Endodermal cell (in vitro differentiated cells): Measurements from ENCODE around the gene TXNDC11. TPM values are rescaled to one million over a fixed set of nuclear protein-coding genes. Genes with fewer than 3 reads are reported as not detected.
A peak's percentile ranks its signal among the peaks of the same experiment; 100 is the strongest.

ENCODE experiments used
- DNase-seq: peaks from one replicate; pipeline ENCODE4 v3.0.0-alpha.2; 2017
- H3K27ac ChIP-seq: 2 replicates; pipeline ENCODE4 v1.5.1; 2013; ENCODE audit warnings: mild to moderate bottlenecking, low read depth, low read length, moderate library complexity
- H3K27me3 ChIP-seq: 2 replicates; pipeline ENCODE4 v1.6.1; 2013; ENCODE audit warnings: mild to moderate bottlenecking, low read length, moderate library complexity; ENCODE audit not compliant: insufficient read depth, control insufficient read depth, poor library complexity, severe bottlenecking
- H3K36me3 ChIP-seq: 2 replicates; pipeline ENCODE4 v1.7.0; 2013; ENCODE audit warnings: mild to moderate bottlenecking, low read length, moderate library complexity; ENCODE audit not compliant: control insufficient read depth, insufficient read depth
- H3K4me1 ChIP-seq: one replicate; pipeline ENCODE4 v1.7.0; 2013; ENCODE audit warnings: low read length; ENCODE audit not compliant: control insufficient read depth, insufficient read depth
- H3K4me3 ChIP-seq: 2 replicates; pipeline ENCODE4 v1.5.1; 2013; ENCODE audit warnings: mild to moderate bottlenecking, low read length, moderate library complexity
- H3K9ac ChIP-seq: 2 replicates; pipeline ENCODE4 v1.6.1; 2013; ENCODE audit warnings: mild to moderate bottlenecking, low read length, moderate library complexity; ENCODE audit not compliant: poor library complexity, severe bottlenecking; ENCODE audit errors: extremely low read depth
- H3K9me3 ChIP-seq: 2 replicates; pipeline ENCODE4 v1.6.1; 2013; ENCODE audit warnings: mild to moderate bottlenecking, low read length, moderate library complexity; ENCODE audit not compliant: control insufficient read depth
- H3K27ac Mint-ChIP-seq: 2 replicates; pipeline ENCODE4 v1.8.0; 2020; ENCODE audit warnings: mixed read lengths
- H3K27me3 Mint-ChIP-seq: 2 replicates; pipeline ENCODE4 v1.8.0; 2021; ENCODE audit warnings: mild to moderate bottlenecking, mixed read lengths; ENCODE audit not compliant: insufficient read depth
- H3K36me3 Mint-ChIP-seq: 2 replicates; pipeline ENCODE4 v1.8.0; 2020; ENCODE audit warnings: low read depth, mixed read lengths
- H3K4me1 Mint-ChIP-seq: 2 replicates; pipeline ENCODE4 v1.8.0; 2020; ENCODE audit warnings: mixed read lengths
- H3K4me3 Mint-ChIP-seq: 2 replicates; pipeline ENCODE4 v1.8.0; 2020; ENCODE audit warnings: mild to moderate bottlenecking, moderate library complexity, mixed read lengths
- H3K9me3 Mint-ChIP-seq: 2 replicates; pipeline ENCODE4 v1.8.0; 2020; ENCODE audit warnings: mild to moderate bottlenecking, mixed read lengths
- WGBS, 2 experiments: methylation state at CpG; one replicate each; pipeline versions ENCODE4 v1.1.5 to v1.1.7; 2013; ENCODE audit warnings: missing lambda C conversion rate in 2 of 2, mixed read lengths in 1 of 2; ENCODE audit not compliant: insufficient coverage in 1 of 2, insufficient read length in 1 of 2; 5-methylcytosine and 5-hydroxymethylcytosine counted together
- total RNA-seq, 2 donors: library from RNA; stranded (reverse); fragmentation: NEBNext Ultra II Directional in 1 of 2; extraction: Animal tissue kit (Norgen Biotek cat#: 25700) in 1 of 2; gene quantifications; 2 replicates in 1 of 2; 3 replicates in 1 of 2; pipeline ENCODE4 v1.2.1, GENCODE V29; 2021
- TF ChIP-seq, protein P1 (sequence below): fragments of 200-600 bp; sonication (generic); conservative IDR thresholded peaks from 2 replicates; pipeline ENCODE4 v1.5.0; 2021; ENCODE audit warnings: antibody characterized with exemption, mild to moderate bottlenecking

The TXNDC11 gene
- total RNA-seq, 2 donors from 2014 or later: 16.4 to 20.8 TPM

GRCh38 chr16:11666103-11667055 is 76.3 kb downstream of the TXNDC11 start:
- H3K9me3 Mint-ChIP-seq: no peaks in the 10 kb centered on the region
- Histone ChIP-seq H3K4me3 (no peak overlapping the region), H3K27me3 (no peaks in the 10 kb centered on the region), H3K36me3 (no peaks in the 10 kb centered on the region), H3K9me3 (no peaks in the 10 kb centered on the region), H3K4me1 (peaks cover 9% of the 10 kb centered on the region), H3K27ac (peak overlapping the region; percentile 68), H3K9ac (no peak overlapping the region)
- DNase-seq: peak; percentile 49
- no peaks in the 10 kb centered on the region for H3K27me3 Mint-ChIP-seq
- no peaks in the 10 kb centered on the region for H3K36me3 Mint-ChIP-seq
- no peak overlapping the region for H3K27ac Mint-ChIP-seq
- no peak overlapping the region for H3K4me3 Mint-ChIP-seq
- TF ChIP-seq, protein P1, sequence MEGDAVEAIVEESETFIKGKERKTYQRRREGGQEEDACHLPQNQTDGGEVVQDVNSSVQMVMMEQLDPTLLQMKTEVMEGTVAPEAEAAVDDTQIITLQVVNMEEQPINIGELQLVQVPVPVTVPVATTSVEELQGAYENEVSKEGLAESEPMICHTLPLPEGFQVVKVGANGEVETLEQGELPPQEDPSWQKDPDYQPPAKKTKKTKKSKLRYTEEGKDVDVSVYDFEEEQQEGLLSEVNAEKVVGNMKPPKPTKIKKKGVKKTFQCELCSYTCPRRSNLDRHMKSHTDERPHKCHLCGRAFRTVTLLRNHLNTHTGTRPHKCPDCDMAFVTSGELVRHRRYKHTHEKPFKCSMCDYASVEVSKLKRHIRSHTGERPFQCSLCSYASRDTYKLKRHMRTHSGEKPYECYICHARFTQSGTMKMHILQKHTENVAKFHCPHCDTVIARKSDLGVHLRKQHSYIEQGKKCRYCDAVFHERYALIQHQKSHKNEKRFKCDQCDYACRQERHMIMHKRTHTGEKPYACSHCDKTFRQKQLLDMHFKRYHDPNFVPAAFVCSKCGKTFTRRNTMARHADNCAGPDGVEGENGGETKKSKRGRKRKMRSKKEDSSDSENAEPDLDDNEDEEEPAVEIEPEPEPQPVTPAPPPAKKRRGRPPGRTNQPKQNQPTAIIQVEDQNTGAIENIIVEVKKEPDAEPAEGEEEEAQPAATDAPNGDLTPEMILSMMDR: no peak
- peaks cover 10% of the 10 kb centered on the region for H3K4me1 Mint-ChIP-seq
- WGBS, 2 experiments: 90 to 97% methylated on average over 9 to 14 of the region's 14 CpGs

DNA sequence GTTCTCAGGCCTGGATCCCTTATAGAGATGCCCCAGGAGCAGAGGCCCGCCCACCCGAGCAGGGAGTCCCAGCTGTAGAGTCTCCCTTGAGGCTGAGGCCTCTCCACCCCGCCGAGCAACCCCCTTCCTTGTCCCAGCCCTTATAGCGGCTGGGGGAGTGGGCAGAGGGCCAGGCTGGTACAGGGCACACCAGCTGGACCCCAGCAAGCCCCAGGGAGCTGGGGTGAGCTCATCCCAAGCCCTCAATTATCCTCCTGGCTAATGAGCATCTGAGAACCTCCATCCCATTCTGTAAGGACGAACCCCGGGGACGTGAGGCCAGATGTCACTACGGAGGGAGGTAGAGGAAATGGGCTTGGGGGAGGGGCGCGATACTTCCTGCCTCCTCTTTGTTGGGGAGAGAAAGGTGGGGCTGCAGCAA is 77.6 kb downstream of the TXNDC11 start:
- DNase-seq: peak; percentile 68
- Mint-ChIP-seq H3K4me1 (peaks cover 5% of the 10 kb centered on the region), H3K27ac (no peak overlapping the region), H3K9me3 (no peaks in the 10 kb centered on the region), H3K36me3 (no peaks in the 10 kb centered on the region), H3K27me3 (no peaks in the 10 kb centered on the region), H3K4me3 (no peak overlapping the region)
- Histone ChIP-seq H3K9me3 (no peaks in the 10 kb centered on the region), H3K4me1 (peaks cover 5% of the 10 kb centered on the region), H3K27ac (peak overlapping the region; percentile 85), H3K27me3 (no peaks in the 10 kb centered on the region), H3K36me3 (no peaks in the 10 kb centered on the region), H3K9ac (no peak overlapping the region), H3K4me3 (no peak overlapping the region)
- WGBS, 2 experiments: 38 to 49% methylated on average over 3 to 11 of the region's 11 CpGs
- TF ChIP-seq, protein P1: no peak

DNA sequence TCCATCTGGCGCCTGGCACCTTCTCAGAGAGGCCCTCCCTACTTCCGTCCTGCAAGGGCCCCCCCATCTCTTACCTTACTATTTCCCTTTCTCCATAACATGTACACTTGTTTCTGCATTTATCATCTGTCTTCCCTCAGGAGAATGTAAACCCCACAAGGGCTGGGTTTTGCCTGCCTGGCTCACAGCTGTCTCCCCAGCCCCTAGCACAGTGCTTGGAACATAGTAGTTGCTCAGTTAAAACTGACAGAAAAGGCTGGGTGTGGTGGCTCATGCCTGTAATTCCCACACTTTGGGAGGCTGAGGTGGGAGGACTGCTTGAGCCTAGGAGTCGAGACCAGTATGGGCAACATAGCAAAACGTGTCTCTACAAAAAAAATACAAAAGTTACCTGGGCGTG is 80.1 kb downstream of the TXNDC11 start:
- Histone ChIP-seq H3K4me1 (no peaks in the 10 kb centered on the region), H3K27ac (no peak overlapping the region), H3K4me3 (no peak overlapping the region), H3K36me3 (no peaks in the 10 kb centered on the region), H3K9me3 (no peaks in the 10 kb centered on the region), H3K9ac (no peak overlapping the region), H3K27me3 (no peaks in the 10 kb centered on the region)
- no peaks in the 10 kb centered on the region for H3K9me3 Mint-ChIP-seq
- H3K36me3 Mint-ChIP-seq: no peaks in the 10 kb centered on the region
- TF ChIP-seq, protein P1: no peak
- H3K27me3 Mint-ChIP-seq: no peaks in the 10 kb centered on the region
- 92 to 95% methylated on average over 5 of the region's 5 CpGs for WGBS, 2 experiments
- peaks cover 2% of the 10 kb centered on the region for H3K4me1 Mint-ChIP-seq
- no peak for DNase-seq
- H3K4me3 Mint-ChIP-seq: no peak overlapping the region
- H3K27ac Mint-ChIP-seq: no peak overlapping the region
